GM21447 (cell line): ENCODE results near the gene MSL3B.

Experiments
- ATAC-seq: cut with Tn5 transposase; IDR thresholded peaks from one replicate; pipeline ENCODE4 v1.9.1; 2021; ENCODE audit not compliant: unreplicated experiment

The MSL3B gene

GRCh38 chr2:233835230-233836186 lies 32.7 kb downstream of the MSL3B start:
- no peak for ATAC-seq

GRCh38 chr2:233833345-233833744 lies 34.8 kb downstream of the MSL3B start:
- no peak for ATAC-seq

GRCh38 chr2:233832869-233833311 lies 35.3 kb downstream of the MSL3B start:
- no peak for ATAC-seq

- ATAC-seq, result no peak
These were observed 35.8 kb downstream of the MSL3B start for GRCh38 chr2:233832414-233832813.

GRCh38 chr2:233831861-233832260 lies 36.3 kb downstream of the MSL3B start:
- ATAC-seq, result no peak

- ATAC-seq, result no peak
These were observed 37.0 kb downstream of the MSL3B start for GRCh38 chr2:233831011-233831721.

- ATAC-seq, result no peak
These were observed 37.9 kb downstream of the MSL3B start for GRCh38 chr2:233830111-233830802.

GRCh38 chr2:233829193-233830110 lies 38.7 kb downstream of the MSL3B start:
- no peak for ATAC-seq

- no peak for ATAC-seq
These were observed 39.5 kb downstream of the MSL3B start for GRCh38 chr2:233828546-233829192.

- no peak for ATAC-seq
These were observed 43.8 kb downstream of the MSL3B start for GRCh38 chr2:233824373-233824772.

GRCh38 chr2:233823731-233824121 lies 44.5 kb downstream of the MSL3B start:
- ATAC-seq, result no peak

- no peak for ATAC-seq
These were observed 45.1 kb downstream of the MSL3B start for GRCh38 chr2:233822781-233823730.

GRCh38 chr2:233822101-233822771 lies 46.0 kb downstream of the MSL3B start:
- no peak for ATAC-seq

GRCh38 chr2:233821709-233822100 lies 46.5 kb downstream of the MSL3B start:
- no peak for ATAC-seq

- ATAC-seq, result no peak
These were observed 47.0 kb downstream of the MSL3B start for GRCh38 chr2:233821196-233821595.

- no peak for ATAC-seq
These were observed 47.4 kb downstream of the MSL3B start for GRCh38 chr2:233820774-233821105.

GRCh38 chr2:233819884-233820773 lies 48.1 kb downstream of the MSL3B start:
- no peak for ATAC-seq
